NCI-H2107 (cell line): ENCODE measurements around the gene TPRA1.

Experiments used
- DNase-seq: peaks from one replicate; lab custom pipeline; 2025; lab: John Stamatoyannopoulos, UW

TPRA1 gene

DNA sequence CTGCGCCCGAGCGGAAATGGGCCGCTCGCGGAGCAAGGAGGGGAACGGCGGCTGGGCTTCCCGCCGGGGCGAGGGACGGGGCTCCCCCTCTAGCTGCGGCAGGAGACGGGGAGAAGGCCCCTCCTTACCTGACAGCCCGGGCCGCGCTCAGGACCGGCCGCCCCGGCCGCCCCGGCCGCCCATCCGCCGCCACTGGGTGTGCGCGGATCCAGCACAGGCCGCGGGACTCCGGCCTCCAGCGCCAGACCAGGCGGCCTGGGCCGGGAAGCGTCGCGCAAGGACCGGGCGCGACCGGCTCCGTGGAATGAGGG, 296 bp downstream of the TPRA1 start:
- DNase-seq, result no peak

DNA sequence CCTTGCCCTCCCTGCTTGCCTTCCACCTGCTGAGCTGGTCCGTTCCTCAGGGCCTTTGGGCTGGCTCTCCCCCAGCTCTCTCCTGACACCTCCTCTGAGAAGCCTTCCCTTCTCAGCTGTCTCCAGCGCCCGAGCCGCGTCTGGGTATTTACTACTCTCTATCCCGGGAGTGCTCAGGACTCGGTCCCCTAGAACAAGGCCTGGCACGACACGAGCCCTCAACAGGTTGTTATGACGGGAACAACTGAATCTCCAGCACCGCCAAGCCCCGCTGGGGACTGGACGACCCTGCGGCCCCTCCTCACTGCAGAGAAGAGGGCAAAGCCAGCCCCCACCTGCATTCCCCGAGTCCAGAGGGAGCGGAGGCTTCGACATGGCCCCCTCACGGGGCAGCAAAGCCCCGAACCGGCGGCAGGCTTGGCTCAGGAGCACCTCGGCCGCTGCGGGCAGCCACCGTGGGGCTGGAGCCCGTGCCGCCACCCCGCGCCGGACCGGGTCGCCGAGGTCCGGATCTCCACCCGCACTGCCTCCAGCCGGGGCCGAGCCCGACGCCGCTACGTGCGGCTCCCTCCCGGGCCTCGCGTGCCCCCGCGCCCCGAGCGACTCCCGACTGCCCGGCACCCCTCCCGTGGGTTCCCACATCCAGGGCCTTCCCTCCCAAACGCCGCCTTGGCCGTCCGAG, 792 bp downstream of the TPRA1 start:
- DNase-seq, result no peak

DNA sequence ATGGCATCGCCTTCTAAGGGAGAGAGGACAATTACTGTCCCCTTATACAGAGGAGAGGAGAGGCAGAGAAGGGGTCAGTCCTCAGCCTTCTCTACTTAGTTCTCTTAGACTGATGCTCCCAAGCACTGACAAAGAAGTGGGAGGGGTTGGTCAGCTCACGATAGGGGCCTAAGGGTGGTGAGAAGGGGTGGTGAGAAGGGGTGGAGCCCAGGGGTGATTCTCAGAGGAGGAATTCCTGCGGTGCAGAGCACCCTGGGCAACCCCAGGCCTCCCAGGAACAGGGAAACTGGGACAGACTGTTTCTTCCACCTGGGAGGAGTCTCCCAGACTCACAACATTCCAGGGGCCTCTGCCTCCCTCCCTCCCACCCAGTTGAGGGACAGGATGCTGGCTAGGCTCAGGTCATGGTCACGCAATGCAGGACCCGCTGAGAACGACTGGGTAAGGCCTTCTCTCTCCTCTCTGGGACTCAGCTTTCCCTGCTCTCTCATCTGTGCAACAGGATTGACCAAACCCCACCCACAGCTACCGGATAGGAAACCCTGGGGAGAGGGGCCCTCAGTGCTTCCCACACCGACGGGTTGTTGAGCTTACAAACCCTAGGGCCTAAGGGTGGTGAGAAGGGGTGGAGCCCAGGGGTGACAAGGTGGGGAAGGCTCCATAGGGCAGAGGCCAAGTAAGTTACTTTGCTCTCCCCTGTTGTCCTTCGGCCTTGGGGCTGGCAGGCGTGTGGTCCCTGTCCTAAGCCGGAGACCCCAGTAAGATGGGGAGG, 1.5 kb downstream of the TPRA1 start:
- DNase-seq, result no peak

DNA sequence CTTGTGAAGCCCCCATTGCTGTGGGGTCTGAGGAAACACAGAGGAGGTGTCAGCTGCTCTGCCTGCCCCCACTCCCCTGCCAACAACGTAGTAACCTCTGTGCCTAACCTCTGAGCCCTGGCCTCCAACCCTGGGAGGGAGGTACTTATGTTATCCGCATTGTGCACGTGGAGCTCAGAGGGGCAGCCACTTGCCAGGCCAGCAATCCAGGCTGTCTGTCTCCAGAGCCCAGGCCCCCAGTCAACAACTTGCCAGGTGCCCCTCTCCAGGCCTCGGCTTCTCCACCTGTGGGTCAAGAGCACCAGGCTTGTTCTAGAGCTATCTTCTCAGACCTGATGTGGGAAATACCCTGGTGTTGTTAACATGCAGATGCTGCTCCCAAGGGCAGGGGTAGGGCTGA, 2.7 kb downstream of the TPRA1 start:
- no peak for DNase-seq

DNA sequence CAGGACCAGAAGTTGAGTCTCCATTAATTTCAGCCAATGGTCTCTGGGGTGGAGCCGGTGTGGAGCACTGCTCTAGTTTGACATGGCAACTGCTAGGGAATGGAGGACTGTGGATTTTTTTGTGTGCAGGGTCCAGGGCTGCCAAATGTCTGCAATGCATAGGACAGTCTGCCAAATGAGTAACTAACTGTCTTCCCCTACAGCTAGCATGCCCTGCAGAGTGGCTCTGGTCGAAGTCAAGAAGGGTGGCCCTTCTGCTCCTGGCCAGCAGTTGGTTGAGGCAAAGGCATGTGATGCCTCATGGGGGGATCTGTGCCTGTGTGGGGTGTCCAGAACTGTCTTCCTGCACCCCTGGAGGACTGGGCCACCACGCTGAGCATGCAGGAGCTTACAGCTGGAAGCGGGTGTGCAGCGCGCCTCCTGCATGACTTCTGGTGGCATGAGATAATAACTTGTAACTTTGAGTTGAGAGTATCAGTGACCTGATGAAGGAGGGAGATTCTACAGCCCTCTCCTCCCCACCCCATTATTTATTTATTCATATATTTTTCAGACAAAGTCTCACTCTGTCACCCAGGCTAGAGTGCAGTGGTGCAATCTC, 4.6 kb downstream of the TPRA1 start:
- no peak for DNase-seq

DNA sequence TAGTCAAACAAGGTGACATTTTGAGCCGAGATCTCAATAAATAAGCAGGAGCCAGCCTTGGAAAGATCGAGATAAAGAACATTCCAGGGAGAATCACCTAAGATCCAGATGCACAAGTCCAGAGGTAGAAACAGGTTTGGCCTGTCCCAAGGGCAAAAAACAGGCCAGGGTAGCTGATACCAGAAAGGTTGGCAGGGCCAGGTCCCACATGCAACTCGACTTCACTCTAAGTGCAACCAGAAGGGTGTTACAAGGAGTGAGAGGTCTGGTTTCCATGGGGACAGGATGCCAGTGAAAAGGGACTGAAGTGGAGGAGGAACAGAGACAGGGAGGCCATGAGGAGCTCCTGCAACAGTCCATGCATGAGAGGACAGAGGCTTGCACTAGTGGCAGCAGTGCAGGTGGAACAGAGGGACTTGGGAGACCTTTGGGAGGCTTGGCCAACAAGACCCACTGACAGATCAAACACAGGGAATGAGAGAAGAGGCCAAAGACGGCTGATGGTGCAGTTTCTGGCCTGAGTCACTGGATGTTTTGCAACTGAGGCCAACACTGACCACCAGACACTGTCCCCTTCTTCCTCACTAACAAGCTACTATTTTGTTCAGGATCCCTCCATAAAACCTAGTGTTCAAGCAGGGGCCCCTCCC, 5.2 kb downstream of the TPRA1 start:
- no peak for DNase-seq

DNA sequence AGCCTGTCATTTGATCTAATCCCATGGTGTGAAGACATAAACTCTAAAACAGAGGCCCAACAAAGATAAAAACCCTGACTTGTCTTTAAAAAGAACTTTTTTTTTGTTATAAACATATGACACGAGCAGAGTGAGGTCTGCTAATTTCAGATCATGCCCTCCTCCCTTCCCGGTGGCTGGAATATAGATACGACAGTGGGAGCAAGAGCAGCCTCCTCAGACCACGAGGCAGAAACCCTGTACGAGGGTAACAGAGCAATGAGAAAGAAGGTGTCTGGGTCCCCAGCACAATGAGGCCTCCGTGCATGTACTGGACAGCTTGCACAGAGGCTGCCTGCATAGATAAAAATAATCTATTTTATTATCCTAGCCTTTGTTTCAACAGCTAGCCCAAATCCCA, 5.8 kb downstream of the TPRA1 start:
- no peak for DNase-seq

DNA sequence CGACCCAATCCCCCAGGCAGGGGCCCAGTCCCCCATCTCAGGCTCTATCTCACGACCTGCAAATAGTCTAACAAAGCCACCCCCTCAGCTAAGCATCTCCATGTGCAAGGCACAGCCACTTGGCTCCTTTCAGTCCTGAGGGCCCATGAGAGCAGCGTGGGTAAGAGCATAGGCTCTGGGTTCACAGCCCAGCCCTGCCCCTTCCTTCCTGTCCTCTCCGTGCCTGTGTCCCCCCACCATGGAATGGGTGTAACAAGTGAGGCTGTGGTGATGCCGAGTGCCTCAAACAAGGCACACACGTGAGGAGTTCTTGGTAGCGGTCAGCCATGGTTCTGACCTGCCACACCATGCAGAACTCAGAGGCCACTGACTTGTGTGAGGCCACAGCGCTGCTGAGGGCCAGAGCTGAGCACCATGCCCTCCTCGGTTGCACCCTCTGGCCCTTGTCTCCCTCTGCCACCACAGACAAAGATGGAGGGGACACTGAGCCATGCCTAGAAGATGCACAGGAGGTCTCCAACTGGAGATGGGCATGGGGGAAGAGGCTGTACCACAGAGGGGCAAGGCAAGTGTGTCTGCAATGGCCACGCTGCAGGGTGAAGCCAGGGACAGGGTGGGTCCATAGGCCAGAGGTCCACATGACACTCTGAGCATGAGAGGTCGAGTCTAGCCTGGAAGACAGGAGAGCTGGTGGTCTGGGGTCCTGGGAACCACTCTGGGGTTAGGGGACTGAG, 10.0 kb downstream of the TPRA1 start:
- no peak for DNase-seq

DNA sequence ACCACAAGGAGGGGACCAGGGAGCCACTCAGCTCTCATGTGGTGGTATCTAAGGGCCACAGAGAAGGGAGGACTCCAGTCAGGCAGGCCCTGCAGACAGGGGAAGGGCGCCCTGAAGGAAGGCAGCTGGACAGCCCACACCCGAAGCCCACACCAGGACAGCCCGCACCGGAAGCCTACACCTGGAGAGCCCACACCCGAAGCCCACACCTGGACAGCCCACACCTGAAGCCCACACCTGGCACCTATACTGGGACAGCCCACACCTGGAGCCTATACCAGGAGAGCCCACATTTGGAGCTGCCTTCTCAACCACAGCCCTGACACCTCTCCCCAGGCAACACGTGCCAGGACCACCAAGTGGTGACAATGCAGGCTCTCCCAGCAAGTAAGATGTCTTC, 11.7 kb downstream of the TPRA1 start:
- DNase-seq, result no peak

DNA sequence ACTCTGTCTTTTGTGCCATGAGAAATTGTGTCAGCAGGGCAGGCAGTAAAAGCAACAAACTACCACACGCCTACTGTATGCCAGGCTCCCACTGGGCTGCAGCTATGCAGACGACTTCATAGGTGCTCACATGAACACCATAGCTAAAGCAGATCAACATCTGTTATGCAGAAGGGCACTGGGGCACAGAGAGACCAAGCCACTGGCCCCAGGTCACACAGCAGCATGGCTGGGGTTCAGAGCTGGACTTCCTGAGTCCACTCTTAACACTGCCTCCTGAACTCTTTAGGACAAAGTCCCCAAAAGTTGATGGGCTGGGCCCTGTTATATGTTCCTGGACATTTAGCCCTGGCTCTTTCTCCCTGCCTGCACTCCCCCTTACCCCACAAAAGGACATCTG, 12.4 kb downstream of the TPRA1 start:
- DNase-seq, result no peak

DNA sequence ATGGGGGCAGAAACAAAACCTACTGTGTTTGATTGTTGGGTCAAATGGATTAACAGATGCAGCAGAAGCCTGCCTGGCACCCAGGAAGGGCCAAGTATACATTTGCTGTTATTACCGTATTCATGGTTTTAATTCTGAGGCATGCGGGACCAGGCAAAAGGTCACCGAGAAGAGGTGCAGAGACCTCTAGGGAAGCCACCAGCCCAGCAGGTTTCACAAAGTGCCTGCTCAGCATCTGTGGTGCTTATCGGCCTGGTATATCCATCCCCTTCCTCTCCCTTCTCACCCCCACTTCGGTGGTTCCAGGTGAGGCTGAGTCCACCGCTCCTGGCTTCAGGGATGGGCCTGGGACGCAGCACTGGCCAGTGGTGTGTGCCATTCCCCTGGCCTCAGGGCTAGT, 13.1 kb downstream of the TPRA1 start:
- no peak for DNase-seq

DNA sequence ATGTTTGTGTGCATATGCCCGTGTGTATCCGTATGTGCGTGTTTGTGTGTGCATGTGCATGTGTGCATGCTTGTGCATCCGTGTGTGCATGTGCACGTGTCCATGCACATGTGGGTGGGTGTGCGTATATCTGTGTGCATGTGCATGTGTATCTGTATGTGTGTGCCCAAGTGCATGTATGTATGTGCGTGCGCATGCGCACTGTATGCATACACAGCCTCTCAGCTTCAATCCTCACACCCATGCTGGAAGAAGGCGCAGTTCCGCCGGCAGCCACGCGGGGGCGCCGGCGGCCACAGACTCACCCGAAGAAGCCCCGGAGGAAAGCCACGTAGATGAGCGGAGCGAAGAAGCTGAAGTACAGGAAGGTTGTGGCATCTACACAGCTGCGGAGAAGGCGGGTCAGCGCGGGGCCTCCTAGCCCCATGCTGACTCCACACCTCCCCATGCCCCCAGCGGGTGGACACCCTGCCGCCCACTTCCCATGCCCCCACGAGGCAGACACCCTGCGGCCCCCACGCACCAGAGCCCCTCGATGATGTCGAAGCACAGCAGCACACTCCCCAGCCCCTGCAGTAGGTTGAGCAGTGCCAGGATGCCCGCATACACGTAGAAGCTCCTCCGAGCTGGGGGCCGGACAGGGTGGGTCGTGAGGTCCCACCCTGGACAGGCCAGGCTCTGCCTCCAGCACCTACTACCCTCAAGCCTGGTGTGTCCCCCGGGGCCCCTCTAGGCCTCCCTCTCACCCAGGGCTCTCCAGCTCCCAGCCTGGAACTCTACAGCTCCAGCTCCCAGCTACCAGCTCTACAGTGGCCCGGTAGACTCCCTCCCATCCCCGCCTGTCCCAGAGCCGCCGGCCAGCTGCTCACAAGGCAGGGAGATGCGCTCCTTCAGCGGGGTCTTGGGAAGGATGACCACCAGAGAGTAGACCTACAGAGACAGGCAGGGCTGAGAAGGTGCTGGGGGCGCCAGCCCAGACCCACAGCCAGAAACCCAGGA, 15.4 kb downstream of the TPRA1 start:
- peak; percentile 73 for DNase-seq

DNA sequence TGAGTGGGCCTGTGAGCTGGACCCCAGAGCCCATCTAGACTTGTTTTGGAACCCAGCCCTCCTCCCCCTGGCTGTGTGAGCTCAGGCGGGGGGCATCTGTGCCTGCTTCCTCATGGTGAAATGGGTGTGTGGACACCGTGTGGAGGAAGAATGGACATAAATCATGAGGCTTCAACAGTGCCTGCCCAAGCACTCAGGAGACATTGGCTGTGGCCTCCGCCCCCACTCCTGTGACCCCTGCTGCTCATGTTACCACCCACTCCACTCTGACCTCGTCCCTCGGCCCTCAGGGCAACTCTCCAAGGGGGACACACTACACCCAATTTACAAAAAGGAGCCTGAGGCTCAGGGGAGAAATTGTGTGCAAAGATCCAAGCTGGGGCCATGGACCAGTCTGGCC, 16.6 kb downstream of the TPRA1 start:
- no peak for DNase-seq

DNA sequence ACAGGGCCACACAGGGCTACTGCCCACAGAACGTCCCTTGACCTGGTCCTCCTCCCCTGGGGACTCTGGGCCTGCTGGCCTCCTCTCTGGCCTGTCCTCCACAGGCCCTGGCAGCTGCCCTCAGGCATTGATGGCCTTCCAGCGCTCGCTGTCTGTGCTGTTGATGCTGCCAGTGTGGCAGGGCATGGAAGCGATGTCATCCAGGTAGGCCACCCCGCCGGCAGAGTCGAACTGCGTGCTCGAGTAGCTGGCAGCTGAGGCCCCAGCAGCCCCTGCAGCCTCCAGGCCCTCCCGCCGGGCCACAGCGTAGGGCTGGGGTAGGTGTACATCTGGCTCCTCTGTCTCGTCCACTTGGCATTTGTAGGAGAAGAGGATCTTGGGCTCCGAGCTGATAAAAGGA, 17.1 kb downstream of the TPRA1 start:
- DNase-seq, result no peak

DNA sequence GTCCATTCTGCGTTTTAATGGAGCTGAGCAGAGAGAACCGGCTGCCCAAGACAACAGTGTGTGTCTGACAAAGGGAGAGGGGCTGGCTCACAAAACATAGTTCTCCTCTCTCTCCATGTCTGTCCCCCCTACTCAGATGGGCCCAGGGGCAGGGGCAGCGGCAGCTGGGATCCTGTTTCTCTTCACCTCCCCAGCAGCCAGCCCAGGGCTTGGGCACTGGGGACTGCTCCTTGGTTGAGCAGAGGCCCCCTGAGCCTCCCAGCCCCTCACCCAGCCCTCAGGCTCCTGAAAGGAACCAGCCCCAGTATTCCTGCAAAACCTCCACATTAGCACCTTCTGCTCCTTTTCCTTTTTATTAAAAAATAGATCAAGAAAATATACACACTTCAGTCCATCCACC, 17.8 kb downstream of the TPRA1 start:
- no peak for DNase-seq

DNA sequence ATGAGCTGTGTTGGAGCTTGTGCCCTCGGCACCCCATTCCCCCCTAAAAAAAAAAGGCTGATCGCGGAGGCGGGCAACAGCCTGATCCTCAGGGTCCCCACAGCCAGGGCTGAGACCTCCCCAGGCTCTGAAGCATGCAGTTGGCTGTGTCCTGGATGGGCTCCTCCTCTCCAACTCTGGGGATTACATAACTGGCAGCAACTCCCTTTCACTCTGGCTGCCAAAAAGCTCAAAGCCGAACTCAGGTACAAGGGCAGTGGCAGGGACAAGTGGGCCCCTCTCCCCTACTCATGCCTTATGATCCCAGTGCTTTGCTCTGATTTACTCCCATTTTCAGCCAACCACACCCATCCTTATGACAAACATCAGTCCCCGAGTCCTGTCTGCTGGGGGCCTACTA, 18.3 kb downstream of the TPRA1 start:
- DNase-seq, result no peak

DNA sequence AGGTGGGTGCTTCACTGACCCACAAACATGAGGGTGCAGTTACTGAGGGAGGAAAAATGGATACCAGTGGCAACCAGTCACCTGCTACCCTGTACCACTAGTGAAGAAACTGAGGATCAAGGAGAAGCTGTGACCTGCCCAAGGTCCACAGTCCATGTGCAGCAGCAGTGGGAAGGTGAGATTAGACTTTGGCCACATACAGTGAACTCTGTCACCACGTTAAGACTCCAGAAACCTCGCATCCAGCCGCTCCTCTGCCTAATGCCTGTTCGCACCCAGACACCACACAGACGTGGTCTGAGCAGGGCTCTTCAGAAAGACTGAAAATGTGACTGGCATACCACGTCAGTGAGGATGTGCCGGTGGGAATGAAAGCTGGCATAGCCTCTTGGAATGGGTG, 20.0 kb downstream of the TPRA1 start:
- no peak for DNase-seq

DNA sequence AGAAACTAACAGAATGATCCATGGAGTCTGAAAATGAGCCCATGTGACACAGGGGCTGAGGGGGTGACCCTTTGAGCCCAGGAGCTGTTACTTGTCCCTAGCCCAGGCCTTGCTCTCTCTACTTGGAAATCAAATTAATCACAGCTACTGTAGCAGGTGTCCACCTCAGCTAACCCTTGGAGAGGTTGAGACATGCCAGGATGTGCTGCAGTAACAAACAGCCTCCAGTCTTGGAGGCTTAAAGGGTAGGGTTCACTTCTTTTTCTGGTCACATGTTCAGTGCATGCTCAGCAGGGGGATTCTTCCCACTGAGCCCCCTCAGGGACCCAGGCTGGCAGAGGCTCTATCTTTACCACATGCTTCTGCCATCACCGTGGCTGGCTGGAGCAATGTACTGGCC, 21.4 kb downstream of the TPRA1 start:
- no peak for DNase-seq

DNA sequence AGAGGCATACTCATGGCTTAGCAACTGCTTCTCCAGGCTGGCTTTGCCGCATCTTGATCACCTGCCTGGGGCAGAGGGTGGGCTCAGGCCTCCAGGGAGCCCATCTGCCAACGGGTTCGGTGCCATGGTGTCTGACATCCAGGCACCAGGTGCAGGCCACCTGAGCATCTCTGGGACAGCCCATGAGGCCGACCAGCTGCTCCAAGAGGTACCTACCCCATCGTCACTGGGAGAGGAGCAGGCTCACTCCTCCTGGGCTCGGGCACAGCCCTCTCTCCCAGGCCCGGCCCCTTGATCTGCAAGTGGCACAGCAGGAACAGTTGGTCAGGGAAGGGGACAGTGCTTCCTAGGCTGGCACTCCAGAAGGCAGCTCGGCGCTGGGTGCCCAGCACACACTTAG, 21.9 kb downstream of the TPRA1 start:
- DNase-seq, result no peak

DNA sequence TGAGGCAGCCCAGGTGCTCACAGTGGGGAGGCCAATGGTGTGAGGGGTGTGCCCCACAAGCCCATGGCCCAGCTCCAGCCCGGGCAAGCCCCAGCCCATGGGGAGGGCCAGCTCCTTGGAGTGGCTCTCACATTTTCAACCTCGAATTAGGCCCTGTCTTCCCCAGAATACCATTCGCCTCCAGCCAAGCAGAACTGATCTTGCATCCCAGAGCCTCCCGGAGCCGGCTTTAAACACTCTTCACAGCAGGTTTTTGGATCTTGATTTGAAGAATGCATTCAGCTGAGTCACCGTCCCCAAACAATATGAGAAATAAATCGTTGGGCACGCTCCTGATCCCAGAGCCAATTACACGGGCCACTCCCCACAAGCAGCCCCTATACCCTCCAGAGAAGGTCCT, 23.7 kb downstream of the TPRA1 start:
- DNase-seq, result peak; percentile 78

DNA sequence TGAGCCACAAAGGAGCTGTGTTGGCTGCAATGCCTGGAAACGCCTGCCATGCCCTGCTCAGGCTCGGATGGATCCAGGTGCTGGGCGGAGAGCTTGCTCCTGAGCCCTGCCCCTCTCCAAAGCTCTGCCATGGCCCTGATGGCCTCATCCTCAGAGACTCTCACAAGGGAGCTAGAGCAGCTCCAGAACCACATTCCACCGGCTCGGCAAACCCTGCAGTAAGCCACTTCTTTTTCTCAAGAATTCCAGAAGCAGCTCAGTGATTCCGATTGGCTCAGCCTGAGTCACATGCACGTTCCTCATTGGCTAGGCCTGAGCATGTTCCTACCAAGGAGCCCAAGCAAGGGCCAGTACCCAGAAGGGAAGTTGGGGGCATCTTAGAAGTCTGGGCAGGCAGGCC, 24.8 kb downstream of the TPRA1 start:
- DNase-seq, result no peak
